ENCODE measurements around the gene CHST14.

The CHST14 gene

DNA sequence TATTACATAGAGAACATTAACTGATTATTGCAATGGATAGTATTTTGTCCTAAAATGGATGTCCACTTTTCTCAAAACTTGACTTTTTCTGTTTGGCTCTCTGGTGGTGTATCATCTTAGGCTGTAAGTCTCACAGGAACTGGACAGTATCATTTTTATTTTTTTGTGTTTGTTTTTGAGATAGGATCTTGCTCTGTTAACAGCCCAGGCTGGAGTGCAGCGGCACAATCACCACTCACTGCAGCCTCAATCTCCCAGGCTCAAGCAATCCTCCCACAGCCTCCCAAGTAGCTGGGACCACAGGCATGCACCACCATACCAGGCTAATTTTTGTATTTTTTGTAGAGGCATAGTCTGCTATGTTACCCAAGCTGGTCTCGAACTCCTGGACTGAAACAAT lies 13.1 kb downstream of the CHST14 start:
- no peak for DNase-seq (ENCODE audit: low spot score)
- TF ChIP-seq, protein P1, sequence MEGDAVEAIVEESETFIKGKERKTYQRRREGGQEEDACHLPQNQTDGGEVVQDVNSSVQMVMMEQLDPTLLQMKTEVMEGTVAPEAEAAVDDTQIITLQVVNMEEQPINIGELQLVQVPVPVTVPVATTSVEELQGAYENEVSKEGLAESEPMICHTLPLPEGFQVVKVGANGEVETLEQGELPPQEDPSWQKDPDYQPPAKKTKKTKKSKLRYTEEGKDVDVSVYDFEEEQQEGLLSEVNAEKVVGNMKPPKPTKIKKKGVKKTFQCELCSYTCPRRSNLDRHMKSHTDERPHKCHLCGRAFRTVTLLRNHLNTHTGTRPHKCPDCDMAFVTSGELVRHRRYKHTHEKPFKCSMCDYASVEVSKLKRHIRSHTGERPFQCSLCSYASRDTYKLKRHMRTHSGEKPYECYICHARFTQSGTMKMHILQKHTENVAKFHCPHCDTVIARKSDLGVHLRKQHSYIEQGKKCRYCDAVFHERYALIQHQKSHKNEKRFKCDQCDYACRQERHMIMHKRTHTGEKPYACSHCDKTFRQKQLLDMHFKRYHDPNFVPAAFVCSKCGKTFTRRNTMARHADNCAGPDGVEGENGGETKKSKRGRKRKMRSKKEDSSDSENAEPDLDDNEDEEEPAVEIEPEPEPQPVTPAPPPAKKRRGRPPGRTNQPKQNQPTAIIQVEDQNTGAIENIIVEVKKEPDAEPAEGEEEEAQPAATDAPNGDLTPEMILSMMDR (IDR thresholded peaks at IDR 0.05; ENCODE audit: extremely low read depth, missing control alignments) = no peak

DNA sequence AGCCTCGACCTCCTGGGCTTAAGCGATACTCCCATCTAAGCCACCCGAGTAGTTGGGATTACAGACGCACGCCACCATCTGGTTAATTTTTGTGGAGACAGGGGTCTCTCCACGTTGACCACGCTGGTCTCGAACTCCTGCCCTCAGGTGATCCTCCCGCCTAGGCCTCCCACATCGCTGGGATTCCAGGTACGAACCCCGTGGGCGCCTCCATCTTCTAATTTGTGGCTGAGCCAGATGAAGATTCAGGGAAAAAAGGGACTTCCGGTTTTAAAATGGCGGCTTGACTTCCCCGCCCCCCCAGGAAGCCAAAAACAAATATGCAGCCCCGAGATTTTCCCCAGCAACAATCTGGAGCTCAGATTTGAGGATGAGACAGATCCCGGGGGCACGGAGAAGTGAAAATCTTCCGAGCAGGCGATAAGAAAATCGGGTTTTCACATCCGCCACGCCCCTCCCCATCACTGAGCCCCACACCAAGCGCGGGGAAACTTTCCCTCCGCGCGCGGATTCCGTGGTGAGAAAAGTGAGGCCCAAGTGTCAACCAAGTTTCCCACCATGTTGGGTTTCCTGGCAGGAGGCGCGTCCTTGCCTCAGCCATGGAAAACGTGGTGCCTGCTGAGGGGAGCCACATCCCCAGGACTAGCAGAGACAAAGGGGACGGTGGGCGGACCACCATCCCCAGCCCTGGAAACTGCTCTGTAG lies 15.4 kb downstream of the CHST14 start:
- no peak for DNase-seq (ENCODE audit: low spot score)
- TF ChIP-seq, protein P1 (IDR thresholded peaks at IDR 0.05; ENCODE audit: extremely low read depth, missing control alignments) = no peak

DNA sequence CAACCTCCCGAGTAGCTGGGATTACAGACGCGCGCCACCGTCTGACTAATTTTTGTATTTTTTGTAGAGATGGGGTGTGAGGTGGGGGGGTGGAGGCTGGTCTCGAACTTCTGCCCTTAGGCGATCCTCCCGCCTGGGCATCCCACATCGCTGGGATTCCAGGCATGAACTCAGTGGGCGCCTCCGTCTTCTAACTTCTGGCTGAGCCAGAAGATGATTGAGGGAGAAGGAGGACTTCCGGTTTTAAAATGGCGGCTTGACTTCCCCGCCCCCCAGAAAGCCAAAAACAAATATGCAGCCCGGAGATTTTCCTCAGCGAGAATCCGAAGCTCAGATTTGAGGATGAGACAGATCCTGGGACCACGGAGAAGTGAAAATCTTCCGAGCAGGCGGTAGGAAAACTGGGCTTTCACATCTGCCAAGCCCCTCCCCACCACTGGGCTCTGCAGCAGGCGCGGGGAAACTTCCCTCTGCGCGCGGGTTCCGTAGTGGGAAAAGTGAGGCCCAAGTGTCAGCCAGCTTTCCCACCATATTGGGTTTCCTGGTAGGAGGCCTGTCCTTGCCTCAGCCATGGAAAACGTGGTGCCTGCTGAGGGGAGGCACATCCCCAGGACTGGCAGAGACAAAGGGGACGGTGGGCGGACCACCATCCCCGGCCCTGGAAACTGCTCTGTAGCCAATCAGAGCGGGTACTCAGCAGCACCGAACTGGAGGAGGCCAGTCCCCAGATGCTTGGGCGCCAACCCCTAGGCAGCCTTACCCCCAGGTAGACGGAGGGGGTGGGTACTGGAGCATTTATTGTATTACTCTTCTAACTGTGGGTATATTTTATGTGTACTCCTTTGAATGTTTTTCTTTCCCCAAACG lies 17.3 kb downstream of the CHST14 start:
- TF ChIP-seq, protein P1 (IDR thresholded peaks at IDR 0.05; ENCODE audit: extremely low read depth, missing control alignments) = no peak
- DNase-seq (ENCODE audit: low spot score) = no peak

DNA sequence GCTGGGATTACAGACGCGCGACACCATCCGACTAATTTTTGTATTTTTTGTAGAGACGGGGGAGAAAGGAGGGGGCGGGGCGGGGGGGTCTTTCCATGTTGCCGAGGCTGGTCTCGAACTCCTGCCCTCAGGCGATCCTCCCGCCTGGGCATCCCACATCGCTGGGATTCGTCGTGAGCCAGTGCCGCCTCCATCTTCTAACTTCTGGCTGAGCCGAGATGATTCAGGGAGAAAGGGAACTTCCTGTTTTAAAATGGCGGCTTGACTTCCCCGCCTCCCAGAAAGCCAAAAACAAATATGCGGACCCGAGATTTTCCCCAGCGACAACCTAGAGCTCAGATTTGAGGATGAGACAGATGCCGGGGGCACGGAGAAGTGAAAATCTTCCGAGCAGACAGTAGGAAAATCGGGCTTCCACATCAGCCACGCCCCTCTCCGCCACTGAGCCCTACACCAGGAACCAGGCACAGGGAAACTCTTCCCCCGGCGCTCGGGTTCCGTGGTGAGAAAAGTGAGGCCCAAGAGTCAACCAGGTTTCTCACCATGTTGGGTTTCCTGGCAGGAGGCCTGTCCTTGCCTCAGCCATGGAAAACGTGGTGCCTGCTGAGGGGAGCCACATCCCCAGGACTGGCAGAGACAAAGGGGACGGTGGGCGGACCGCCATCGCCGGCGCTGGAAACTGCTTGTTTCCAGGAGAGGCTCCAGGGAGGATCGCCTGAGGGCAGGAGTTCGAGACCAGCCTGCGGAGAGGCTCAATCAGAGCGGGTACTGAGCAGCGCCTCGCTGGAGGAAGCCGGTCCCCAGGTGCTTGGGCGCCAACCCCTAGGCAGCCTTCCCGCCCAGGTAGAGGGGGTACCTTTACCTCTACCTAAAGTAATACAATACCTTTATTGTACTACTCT lies 18.7 kb downstream of the CHST14 start:
- TF ChIP-seq, protein P1 (IDR thresholded peaks at IDR 0.05; ENCODE audit: extremely low read depth, missing control alignments) = no peak
- no peak for DNase-seq (ENCODE audit: low spot score)

DNA sequence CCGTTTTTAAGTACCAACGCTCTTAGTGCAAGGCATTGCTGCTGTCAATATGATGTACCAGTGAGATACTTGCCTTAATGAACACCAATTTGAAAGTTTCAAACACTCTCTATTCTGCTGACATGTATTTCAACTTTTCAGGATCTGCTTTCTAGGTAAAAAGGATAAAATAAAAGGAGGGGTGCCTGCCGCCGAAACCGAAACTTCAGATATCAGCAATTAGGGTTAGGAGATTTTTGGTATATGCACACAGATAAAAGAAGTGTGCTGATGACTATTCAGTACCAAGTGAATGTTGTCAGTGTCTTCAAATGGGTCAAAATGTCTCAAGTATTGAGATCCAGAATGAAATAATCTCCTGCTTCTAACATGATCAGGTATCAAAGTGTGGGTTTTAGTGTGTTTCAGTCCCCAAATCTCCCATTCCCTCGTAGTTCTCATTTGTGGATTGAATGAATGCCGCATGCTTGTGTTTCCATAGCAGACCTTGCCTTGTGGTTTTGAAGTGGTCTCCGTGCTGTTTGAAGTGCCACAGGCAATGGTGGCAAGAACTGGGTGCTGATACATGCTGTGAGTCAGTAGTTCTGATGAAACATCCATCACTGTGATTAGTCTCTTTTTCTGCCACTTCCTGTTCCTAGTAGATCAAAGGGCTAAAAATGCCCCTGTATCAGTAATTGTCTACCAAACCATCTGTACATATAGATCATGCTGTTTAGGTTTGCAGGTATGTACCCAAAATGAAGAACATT lies 22.5 kb downstream of the CHST14 start:
- TF ChIP-seq, protein P1 (IDR thresholded peaks at IDR 0.05; ENCODE audit: extremely low read depth, missing control alignments) = no peak
- DNase-seq (ENCODE audit: low spot score) = no peak

DNA sequence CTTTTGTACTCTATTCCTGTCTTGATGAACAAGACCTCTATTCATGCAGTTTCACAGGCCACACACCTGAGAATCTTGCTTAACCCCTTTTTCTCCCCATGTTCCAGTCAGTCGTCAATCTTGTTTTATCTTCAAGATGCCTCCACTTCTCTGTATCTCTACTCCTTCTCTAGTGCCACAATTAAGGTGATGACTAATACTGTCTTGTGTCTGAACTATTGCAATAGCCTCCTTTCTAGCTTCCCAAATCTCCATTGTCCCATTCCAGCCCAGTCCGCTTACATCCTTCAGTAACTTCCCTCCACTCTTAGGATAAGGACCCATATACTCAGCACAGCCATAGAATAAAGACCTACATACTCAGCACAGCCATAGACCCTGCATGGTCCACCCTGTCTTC lies 24.7 kb downstream of the CHST14 start:
- TF ChIP-seq, protein P1 (IDR thresholded peaks at IDR 0.05; ENCODE audit: extremely low read depth, missing control alignments) = no peak
- DNase-seq (ENCODE audit: low spot score) = no peak

All from GM20000 (cell line).